HG02623 (cell line): ENCODE results near the gene TSPAN18.

Experiments used
- ATAC-seq: cut with Tn5 transposase; IDR thresholded peaks from one replicate; pipeline ENCODE4 v1.9.1; 2021; ENCODE audit warnings: moderate library complexity; ENCODE audit not compliant: unreplicated experiment

Gene TSPAN18

DNA sequence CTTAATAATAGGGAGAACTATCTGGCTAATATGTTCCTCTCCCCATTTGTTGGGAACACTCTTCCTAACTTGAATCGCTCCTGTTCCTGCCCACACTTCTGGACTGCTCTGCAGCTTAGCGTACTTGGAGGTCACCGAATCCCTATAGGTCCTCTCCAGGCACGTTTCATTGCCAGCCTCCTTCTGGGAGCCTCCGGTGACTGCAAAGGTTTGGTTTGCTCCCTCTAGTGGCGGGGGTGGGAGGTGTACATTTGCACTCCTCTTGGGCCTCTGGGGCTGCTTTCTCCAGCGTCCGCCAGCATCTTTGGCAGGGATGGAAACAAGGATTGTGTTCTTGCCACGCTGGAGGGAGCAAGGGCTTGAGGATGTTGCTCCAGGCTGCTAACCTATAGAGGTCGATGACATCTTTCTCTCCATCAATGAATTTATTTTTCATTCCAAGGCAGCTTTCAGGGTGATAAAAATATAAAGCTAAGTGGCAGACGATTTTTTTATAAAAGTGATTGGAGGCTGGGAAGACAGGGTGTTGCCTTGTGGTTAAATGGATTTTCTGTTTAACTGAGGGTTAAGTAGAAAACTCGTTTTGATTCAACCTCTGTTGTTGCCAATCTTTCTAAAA is 48.7 kb downstream of the TSPAN18 start:
- ATAC-seq, result no peak

DNA sequence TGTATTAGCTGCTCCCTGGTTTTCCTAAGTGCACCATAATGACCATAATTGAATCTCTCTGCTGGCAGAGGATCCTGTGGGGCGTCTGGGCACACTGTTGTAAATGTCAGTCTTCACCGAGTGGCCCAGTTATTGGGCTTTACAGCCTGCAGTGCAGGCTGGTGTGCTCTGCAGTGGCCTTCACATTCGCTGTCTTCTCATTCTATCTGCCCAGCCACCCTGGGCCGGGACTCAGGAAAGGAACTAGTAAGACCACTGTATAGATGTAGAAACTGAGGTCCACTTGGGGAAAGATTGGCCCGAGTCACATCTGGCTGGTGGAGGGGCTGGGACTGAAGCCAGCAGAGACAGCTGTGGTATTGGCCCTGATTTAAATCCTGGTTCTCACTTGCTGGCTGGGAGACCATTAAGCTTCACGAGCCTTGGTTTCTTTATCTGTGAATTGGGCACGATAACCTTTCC is 49.3 kb downstream of the TSPAN18 start:
- no peak for ATAC-seq

DNA sequence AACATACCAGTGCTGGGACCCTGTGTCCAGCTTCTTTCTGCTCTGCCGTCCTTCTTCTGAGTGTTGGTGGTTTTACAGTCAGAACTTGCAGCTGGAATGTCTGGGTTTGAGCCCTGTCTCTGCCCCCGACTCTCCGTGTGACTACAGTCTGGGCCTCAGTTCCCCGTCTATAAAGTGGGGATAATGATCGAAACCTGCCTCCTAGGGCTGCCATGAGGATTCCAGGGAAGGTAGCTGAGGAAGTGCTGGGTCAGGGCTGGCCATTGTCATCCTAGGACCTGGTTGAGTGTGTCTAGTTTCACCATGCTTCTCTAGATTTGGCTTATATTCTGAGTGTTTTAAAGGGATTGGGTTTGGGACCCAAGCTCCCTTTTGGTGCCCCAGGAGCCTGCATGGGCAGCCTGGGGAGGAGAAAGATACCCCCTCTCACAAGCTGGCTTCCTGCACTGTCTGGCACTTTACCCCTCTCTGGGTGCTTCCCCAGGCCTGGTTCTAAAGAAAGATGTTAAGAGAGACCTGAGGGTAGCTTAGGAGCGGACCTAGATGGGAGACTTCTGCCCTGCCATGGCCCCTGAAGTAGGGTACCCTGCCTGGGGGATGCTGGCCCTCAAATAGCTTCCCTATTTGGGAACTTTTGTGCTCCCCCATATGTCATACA is 49.9 kb downstream of the TSPAN18 start:
- ATAC-seq, result no peak

DNA sequence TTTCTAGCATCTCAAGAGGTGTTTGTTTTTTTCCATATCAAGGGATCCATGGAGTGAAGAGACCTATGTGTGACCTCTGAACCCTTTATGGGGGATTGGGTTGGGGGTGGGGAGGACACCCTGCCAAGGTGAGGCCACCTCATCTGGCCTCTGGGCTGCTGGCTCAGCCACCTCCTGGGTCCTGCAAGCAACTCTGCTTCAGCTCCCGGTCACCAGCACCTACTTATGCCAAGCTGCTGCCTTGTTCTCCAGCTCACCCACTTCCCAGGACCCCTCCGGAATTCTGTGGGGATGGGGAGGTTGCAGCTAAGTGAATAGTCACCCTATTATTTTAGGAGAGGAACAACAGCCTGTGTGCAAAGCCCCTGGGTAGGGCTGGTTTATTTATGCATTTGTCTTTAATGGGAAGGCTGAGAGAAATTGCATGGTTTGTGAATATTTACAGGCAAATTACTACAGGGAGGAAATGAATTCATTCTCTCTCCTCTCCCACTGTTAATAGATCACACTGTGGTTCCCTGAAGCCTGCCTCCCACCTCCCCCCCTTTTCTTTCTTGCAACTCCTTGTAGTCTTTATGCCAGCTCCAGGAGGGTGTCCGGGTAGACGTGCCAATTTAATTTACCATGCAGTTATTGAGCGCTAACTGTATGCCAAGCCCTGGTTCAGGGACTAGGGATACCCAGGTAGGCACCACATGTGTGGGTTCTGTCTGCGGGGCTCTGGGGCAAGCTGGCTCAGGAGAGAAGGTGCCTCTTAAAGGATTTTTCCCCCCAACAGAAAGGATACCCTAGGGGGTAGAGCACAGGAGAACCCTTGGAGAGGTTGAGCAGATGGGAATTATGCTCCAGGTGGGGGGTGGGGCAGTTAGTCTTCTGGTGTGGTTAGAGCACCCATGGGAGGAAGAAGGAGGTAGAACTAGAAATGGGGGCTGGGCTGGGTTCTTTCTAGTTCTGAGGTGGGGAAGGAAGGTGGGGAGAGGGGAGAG is 50.7 kb downstream of the TSPAN18 start:
- no peak for ATAC-seq

DNA sequence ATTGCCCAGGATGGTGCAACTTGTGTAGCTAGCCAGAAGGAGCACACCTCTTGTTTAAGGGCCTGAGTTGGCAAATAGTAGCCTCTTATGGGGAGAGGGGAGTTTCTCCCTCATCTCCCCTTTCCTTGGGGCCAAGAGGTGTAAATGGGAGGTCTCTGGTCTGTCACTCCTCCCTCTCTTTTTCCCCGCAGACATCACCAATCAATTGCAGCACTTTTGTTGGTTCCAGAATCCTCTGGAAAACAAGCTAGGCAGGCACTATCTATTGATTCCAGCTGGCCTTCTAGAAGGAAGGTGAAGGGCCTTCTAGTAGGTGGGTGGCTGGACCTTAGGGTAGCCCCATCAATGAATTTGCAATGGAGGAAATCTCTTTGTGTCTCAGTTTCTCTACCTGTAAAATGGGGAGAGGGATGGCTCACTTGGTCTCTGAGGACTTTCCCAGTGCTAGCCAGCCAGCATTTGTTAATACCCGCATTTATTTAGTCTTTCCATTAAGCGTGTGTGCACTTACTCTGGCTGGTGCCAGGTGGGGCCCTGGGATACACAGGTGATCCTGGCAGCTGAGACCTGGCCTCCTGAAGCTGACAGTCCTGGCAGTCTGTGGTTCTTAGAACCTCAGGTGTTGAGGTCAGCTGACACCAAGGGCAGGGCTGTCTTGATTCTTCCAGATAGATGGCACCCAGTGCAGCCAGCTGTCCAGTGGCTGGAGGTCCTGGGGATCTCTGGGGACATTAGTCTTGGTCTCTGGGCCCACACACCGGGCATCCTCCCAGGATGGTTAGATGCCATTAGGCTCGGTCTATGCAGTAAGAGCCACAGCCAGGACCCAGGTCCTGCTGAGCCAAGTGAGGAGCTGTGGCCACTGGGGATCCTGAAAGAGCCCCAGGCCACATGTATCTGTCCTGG is 51.7 kb downstream of the TSPAN18 start:
- no peak for ATAC-seq

DNA sequence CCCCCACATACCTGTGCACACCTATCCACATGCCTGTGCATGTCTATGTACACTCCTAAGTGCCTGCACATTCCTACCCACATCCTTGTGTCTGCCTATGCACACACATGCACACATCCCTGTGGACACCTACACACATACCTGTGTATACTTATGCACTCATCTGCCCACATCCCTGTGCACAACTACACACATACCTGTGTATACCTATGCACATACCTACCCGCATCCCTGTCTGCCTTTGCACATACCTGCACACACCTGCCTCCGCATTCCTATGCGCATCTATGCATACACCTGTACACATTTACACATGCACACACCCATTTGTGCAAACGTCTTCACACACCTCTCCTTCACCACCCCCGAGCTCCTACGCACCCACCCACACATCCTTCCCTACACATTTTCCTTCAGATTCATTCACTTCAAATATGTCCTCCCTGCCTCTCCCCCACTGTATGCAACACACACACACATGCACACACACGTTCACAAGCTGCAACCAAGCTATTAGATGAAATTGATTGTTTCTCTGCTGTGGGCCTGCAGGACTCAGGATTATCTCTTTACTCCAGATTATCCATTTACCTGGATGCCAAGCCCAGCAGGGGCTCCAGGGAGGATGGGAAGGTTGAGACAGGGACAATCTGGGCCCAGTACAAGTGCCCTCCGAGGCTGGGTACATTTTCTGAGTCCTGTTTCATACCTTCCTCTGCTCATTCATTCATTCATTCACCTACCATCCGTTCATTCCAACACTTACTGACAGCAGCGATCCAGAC is 53.2 kb downstream of the TSPAN18 start:
- ATAC-seq, result no peak

DNA sequence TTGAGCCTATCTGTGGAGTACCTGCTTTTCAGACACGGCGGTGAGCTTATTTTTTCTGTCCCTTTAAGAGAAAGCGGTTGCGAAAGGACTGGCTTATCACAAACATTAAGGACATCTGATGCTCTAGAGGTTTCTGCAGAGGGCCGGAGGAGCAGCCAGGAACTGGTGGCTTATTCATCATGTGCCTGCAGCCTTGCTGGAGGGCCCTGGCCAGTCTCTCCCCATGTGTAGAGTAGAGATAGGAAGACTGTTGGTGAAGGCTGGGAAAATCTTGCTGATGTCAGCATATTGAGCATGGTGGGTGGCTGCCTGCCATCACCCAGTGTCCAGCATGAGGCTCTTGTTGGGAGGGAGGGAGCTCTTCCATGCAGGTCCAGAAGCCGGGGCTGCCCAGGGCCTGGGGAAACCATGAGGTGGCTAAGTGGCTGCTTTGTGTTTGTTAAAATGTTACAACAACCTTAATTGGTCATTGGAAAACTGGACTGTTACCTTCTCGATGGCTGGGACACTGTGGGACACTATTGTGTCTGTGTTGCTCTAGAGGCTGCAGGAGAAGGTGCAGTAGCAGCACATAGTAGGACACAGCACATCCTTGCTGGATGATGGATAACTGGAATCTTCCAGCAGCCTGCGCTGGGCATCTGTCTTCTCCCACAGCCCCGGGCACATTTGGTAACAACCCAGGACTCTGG is 54.3 kb downstream of the TSPAN18 start:
- no peak for ATAC-seq

DNA sequence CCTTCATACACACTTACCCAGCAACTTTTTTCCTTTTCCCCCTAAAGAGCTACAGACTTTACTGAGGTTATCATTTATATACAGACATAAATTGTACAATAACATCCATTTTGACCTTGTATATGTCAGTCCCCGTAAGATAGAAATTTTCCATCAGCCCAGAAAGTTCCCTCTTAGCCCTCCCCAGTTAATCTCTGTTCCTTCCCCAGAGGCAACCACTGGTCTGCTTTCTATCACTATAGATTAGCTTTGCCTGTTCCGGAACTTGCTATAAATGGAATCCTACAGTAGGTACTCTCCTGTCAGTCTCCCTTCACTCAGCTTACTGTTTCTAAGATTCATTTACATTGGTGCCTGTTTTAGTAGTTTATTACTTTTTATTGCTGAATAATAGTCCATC is 54.9 kb downstream of the TSPAN18 start:
- no peak for ATAC-seq

DNA sequence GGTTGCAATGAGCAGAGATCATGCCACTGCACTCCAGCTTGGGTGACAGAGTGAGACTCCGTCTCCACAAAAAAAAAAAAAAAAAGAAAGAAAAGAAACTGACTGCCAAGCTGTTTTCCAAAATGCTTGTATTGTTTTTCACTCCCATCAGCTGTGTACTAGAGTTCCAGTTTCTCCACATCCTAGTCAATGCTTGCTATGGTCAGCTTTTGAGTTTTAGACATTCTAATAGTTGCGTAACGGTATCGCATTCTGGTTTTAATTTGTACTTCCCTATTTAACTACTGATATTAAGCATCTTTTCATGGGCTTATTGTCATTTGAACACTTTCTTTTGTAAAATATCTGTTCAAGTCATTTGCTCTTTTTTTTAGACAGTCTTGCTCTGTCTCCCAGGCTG is 55.7 kb downstream of the TSPAN18 start:
- no peak for ATAC-seq

DNA sequence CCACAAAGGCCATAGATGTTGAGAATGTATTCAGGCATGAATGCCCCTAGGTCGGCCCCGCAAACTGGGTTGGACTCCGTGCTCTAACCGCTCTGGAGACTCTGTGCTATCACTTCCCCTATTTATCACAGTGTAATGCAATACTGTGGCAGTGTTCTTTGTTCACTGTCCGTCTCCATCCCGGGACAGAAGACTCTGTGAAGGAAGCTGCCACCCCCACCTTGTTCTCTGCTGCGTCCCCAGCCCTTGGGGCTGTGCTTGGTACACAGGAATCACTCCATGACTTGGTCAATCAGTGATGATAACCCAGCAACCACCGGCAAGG is 57.6 kb downstream of the TSPAN18 start:
- ATAC-seq, result no peak

DNA sequence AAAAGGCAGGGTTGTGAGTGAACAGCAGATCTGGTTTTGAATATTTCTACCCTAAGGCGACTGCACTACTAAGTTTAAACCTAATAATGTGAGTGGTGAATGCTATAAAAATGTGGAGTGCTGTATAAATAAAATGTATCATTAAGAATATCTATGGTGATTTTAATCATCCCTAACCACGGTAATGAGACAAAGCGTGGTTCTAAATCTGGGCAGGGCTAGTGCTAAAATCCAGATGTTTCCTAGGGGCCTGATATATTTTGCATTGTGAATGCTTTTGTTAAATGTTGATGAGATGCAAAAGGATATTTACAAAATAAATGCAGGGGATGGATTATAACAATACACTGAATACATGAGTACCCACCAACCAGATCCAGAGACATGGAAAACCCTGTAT is 58.1 kb downstream of the TSPAN18 start:
- ATAC-seq, result no peak

DNA sequence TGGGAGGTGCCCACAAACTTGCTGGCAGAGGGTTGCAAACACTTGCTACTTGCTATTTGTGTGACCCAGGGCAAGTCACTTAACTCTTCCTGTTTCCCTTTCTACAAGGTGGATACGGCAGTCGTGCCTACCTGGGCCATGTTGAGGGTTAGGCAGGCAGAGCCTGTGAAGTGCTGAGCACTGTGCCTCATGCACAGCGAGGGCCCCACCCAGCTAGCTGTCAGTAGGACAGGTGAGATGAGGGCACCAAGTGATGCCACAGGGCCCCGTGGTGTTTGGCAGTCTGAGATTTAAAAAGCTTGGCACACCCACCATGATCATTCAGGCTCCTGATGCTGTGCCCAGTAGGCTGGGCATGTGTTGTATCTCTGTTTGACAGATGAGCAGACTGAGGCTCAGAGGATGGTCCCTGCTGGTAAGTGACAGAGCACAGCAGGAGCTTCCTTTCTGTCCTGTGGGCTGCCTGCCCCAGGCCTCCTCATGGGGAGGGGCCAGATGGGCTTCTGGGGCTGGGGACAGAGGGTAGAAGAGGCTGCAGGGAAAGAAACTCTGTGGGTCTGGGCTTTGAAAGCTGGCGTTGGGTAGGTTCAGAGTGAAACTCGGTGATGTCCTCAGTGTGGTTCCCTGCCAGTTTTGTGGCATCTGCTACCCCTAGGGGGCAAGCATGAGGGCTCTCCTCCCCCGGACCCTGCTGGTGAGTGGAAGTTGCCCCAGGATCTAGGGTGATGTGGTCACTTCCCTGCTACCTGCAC is 59.3 kb downstream of the TSPAN18 start:
- ATAC-seq, result no peak

DNA sequence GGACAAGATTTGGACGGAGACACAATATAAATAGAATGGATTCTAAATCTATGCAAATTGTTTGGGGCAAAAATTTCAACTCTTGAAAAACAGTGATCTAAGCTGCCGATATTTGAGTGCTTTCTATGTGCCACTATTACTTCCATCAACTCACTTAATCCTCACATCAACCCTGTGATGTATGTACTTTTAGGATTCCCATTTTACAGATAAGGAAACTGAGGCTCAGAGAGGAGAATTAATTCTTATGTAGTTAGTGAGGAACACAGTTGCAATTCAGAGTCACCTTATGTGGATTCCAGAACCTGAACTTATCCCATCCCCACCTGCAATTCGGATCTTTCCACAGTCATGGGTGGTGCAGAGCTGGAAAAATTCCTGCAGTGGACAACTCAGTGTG is 60.3 kb downstream of the TSPAN18 start:
- ATAC-seq, result no peak

DNA sequence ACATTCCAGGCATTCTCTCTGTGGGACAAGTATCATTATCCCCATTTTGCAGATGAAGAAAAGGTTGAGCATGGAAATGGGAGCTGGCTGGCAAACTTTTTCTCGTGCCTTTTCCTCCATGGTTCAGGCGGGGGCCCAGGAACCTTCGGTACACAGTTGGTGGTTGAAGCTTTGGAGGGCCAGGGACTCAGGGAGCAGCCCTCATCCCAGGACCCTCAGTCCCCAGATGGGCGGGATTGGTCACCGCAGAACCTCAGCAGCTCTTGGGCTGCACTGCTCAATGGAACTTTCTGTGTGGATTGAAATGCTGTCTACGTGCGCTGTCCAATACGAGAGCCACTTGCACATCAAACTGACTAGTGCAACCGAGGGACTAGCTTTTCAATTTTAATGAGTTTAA is 61.2 kb downstream of the TSPAN18 start:
- no peak for ATAC-seq

DNA sequence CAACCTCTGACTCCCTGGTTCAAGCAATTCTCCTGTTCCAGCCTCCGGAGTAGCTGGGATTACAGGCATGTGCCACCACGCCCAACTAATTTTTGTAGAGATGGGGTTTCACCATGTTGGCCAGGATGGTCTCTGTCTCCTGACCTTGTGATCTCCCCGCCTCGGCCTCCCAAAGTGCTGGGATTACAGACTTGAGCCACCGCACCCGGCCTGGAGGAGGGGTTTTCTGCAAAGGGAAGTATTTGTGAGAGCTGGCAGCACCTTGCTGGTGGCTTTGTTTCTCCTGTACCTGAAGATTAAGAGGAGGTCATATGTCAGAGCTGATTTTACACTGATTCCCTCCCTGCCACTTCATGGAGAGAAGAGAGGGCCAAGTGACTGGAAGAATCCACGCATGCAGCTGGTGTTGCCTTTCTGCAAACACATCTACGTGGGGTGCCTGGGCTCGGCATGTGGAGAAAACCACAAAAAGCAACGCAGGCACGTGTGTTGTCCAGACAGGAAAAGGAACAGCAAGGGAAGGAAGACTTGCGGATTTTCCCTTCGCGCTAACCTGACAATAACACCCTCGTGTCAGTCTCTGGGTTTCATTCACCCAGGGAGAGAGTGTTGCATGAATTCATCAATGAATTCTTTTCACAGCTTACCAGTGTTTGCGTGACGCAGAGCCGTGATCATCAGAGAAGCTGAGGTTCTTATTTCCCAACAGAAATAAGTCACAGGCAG is 61.9 kb downstream of the TSPAN18 start:
- ATAC-seq, result no peak

DNA sequence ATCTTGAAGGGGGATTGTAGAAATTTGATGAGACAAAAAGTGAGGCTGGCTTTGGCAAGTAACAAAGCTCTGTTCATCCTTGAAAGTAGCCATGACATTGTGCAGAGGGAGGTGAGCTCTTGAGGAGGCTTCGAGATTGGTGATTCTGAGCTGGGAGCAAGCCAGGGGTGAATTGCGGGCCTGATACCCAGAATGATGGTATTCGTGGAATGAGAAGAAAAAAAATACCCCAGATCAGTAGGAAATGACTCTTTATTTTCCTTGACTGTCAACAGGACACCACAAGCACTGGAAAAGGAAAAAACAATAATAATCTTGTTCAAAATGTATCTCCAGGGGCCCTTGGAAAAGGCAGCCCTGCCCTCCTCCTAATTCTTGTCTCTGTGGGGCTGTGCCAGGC is 62.7 kb downstream of the TSPAN18 start:
- no peak for ATAC-seq

DNA sequence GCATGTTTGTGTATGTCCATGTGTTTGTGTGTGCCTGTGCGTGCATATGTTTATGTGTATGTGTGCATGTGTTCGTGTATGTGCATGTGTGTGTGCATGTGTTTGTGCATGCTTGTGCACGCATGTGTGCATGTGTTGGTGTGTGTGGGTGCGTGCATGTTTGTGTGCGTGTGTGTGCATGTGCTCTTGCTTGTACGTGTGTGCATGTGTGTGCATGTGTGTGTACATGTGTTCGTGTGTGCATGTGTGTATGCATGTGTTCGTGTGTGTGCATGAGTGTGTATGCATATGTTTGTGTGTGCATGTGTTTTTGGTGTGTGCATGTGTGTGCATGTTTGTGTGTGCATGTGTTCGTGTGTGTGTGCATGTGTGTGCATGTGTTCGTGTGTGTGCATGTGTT is 63.4 kb downstream of the TSPAN18 start:
- no peak for ATAC-seq

DNA sequence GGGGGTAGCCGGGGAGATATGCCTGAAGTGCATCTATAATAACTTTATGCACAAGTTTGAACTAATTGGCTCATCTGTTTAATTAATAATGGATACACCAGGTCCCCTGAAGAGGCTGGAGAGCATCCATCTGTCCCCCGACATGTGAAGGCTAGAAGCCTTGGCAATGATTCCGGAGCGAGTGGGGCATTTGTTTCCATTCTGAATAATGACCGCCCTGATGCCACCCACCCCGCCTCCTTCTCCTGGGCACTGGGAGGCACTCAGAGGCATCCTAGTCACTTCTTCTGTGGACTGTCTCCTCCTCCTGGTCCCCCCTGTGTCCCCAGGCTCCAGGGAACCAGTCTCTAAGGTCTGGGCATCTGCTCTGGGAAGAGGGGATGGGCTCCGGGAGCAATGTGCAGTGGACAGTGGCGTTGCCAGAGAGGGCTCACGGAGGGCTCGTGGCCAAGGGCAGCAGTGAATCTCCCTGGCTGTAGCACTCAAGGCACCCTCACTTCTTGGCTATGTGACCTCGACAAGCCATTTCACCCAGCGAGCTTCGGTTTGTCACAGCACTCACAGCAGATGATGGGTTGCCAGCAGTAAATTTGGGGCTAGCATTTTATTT is 64.7 kb downstream of the TSPAN18 start:
- ATAC-seq, result no peak
